ENCODE results near the gene PDGFA. TPM values are rescaled to one million over a fixed set of nuclear protein-coding genes. Genes with fewer than 3 reads are reported as not detected.
A peak's percentile ranks its signal among the peaks of the same experiment; 100 is the strongest.

The PDGFA gene
- total RNA-seq, 1 donor from 2014 or later = 37.2 TPM

DNA sequence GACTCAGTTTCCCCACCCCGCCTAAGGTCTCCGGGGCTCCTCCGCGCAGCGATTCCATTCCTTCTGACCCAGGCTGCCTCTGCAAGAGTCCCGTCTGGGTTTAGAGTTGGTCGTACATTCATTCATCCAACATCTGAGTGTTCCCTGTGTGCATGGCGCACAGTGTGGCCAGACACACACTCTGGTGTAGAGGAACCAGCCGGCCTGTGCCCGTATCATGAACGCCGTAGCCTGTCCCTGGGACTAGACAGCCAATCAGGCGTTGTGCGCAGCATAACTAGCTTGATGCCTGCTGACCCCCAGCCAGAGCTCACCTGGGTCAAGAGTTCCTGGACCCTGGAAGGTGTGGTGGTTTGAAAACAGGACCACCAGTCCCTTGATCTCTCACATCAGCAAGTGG is 20.9 kb upstream of the PDGFA start:
- ATAC-seq = no peak
- intact Hi-C loops (cut with DNase I) = no loop called here
- DNase-seq (ENCODE audit: missing footprints) = no peak

DNA sequence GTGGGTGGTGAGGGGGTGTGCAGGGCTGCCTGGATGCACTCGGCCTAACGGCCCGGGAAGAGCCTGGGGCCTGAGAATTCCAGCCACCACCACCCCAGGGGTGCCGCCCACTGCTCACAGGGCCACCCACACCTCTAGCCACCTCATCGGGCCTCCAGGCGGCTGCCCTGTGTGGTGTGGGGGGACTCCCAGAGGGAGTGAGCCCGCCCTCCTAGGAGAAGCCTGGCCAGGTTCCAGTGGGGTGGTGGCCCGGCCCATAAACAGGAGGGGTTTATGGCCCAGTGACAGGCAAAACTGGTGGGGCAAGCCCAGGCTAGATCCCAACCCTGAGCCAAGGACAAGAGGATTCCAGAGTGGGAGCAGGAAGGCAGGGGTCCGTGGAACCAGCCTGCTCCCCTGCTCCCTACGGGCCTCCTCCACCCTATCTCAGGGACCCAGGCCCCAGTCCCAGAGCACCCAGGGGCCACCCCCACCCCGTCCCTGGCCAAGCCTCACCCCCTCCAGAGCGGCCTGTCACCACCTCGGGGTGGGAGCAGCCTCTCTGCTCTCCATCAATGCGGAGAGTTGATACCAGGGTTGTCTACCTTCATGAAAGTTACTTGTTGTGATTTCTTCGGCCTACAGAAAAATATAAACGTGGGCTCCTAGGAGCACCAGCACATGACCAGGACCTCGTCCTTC is 20.2 kb upstream of the PDGFA start:
- ATAC-seq = no peak
- DNase-seq (ENCODE audit: missing footprints) = no peak
- intact Hi-C loops (cut with DNase I) = no loop called here

DNA sequence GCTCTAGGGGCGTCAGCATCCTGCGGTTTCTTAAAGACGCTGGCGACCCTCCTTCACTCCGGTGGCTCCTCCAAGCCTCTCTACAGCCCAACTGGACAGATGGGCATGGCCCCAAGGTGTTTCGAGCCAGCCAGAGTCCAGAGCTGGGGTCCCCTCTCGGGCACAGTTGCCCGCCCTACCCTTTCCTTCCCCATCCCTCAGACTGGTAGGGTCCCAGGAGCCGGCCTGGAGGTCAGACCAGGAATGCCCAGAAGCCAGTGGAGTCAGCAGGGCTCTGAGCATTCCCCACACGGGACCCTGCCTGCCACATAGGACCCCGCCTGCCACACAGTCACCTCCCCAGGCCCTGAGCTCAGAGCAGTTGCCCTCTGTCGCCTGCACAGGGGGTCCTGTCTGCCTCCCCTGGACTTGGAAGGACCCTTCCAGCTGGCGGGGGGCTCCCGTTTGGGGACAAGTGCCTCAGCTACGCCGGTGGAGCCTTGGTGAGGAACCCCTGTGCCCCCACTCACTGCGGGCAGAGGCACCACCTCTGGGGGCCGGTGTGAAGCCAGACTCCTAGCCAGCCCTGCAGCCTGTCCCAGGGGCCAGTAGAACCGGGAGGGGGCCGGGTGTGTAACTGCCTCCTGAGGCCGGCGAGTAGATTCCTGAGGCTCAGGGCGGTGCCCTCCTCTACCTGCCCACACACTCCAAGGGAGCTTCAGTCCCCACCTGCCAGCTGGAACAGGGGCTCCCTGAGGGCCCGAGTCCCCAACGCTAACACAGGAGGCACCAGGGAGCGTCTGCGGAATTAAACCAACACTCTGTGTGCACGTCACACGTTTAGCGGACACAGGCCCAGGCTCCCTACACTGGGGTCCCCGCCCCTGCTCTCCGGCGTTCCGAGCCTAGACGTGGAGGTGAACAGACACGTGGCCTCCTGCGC is 19.4 kb upstream of the PDGFA start:
- ATAC-seq (no peak), DNase-seq (ENCODE audit: missing footprints) (no peak)
- intact Hi-C loops (cut with DNase I) = no loop called here

DNA sequence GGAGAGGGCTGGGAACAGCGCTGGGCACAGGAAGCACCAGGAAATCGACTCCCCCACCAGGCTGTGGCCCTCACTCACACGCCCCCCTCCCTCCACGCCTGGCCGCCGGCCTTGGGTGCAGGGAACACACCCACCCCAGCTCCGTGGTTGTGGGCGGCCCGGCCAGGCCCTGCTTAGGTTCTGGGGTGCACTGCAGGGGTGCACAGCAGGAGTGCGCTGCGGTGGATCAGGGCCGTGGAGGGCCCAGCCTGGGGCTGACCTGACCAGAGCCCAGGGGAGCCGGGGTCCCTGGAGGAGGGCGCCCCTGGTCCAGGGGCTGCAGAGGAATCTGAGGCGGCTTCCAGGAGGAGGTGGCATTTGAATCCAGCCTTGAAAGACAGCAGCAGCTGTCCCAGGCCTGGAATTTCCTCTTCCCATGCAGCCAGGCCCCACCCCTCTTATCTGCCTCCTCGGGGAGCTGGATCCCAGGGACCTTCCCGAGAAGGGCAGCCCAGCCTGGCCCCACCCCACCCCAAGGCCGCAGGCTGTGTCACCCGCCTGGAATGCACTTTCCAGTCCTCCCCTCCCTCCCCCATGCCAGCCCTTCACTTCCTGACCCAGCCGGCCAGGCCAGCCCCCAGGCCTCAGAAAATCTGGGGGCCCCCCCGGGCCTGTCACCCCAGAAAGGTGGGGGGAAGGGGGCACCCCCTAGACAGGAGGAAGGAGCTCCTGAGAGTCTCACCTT is 18.4 kb upstream of the PDGFA start:
- intact Hi-C loops (cut with DNase I) = no loop called here
- ATAC-seq (peak; percentile 80), DNase-seq (ENCODE audit: missing footprints) (no peak)

DNA sequence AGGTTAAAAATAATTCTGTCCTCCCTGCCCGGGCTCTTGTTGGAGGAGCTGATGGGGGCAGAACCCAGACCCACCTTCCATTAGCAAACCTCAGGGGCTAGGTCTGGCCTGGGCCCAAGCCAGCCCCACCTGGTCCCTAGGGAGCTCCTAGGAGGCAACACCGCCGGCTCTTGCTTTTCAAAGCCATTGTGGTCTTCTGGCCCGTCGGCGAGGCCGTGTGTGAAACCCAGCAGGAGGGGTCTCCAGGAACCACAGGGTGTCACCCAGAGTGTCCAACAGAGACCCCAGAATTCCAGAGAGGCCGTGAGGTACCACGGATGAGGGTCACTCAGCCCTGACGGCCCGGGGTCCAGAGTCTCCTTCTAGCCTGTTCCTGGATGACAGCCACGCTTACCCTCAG is 16.6 kb upstream of the PDGFA start:
- no peak for DNase-seq (ENCODE audit: missing footprints)
- intact Hi-C loops (cut with DNase I) = no loop called here
- ATAC-seq = no peak

DNA sequence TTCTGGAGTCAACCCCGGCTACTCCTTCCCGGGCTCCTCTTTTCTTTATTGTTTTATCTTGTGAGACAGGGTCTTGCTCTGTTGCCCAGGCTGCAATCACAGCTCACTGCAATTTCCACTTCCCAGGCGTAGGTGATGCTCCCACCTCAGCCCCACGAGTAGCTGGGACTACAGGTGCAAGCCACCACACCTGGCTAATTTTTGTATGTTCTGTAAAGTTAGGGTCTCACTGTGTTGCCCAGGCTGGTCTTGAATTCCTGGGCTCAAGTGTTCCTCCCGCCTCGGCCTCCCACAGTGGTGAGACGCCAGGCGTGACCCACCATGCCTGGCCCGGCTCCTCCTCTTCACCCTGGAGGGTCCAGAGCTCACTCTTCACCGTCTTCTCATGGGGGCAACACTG is 15.3 kb upstream of the PDGFA start:
- intact Hi-C loops (cut with DNase I) = no loop called here
- DNase-seq (ENCODE audit: missing footprints) (no peak), ATAC-seq (no peak)

DNA sequence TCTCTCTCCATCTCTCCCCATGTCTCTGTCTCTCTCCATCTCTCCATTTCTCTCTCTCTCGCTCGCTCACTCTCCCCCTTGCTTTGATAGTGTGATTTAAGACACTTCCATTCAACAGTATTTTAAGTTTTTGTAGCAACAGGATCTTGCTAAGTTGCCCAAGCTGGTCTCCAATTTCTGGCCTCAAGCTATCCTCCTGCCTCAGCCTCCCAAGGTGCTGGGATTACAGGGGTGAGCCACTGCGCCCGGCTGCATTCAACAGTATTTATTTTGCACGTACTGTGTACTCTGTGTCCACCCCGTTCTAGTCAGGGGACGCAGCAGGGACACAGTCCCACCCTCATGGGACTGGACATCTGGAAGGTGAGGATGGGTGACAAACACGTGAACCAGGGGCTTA is 14.4 kb upstream of the PDGFA start:
- intact Hi-C loops (cut with DNase I) = no loop called here
- no peak for ATAC-seq

DNA sequence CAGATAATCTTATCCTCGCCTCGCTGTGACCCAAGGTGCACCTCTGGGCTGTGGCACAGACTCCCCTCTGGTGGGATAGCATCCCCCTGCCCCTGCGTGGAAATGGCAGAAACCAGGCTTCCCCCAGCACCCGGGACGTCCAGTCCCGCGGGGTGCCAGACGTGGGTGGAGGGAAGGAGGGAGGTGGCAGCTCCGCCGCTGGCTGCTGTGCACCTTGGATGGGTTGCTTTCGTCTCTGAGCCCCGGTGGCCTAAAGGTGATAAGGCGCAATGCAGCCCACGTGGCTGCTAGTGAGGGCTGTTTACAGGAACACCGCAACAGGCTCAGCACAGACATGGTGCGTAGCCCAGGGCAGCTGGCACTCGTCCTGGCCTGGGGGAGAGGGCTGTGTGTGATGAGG is 13.6 kb upstream of the PDGFA start:
- intact Hi-C loops (cut with DNase I) = no loop called here
- ATAC-seq = no peak
- no peak for DNase-seq (ENCODE audit: missing footprints)

More for the DNA sequence above, 14.4 kb upstream of the PDGFA start:
- DNase-seq (ENCODE audit: missing footprints) = no peak

DNA sequence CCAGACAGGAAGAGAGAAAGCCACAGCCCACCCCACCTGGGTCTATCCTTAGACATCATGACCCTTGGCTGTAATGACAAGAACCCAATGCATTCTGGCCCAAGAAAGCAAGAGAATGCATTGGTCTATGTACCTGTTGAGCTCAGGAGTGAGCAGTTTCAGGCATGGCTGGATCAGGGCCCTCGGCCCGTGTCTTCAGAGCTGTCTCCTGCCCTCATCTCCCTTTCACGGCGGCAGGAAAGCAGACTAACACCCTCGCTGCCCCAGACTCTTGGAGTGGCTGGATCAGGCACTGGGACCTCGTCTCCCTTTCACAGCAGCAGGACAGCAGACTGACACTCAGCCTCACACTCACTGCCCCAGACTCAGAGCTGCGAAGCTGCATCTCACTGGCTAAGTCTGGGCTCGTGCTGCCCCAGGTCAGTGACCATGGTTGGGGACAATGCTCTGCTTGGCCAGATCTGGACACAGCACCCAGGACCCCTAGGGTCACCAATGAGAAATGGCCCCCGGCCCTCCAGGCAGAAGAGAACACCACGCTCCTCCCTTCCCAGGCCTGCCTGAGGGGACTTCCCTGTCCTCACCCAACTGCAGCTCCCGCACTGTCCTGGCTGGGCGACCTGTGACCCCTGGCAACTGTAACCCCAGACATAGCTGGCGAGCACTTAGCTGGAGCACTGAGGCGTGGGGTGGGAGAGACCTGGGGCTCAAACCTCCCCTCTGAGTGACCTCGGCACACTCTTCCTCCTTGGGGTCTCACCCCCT is 12.9 kb upstream of the PDGFA start:
- intact Hi-C loops (cut with DNase I) = no loop called here
- ATAC-seq (no peak), DNase-seq (ENCODE audit: missing footprints) (no peak)

DNA sequence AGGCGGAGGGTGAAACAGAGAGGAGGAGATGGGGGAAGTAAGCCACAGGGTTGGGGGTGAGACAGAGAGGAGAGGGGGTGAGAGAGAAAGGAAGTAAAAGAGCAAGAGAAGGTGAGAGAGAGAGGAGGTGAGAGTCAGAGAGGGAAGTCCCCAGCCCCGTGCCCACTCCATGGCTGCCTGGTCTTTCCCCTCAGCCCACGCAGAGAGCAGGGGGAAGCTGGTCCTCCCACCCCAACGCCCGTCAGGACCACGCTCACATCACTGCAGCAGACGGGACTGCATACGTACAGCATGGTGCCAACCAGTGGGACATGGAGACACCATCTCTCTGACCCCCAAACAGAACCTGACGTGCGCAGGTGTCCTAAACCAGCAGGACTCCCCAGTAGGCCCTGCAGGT is 12.1 kb upstream of the PDGFA start:
- ATAC-seq (no peak), DNase-seq (ENCODE audit: missing footprints) (no peak)
- intact Hi-C loops (cut with DNase I) = no loop called here

DNA sequence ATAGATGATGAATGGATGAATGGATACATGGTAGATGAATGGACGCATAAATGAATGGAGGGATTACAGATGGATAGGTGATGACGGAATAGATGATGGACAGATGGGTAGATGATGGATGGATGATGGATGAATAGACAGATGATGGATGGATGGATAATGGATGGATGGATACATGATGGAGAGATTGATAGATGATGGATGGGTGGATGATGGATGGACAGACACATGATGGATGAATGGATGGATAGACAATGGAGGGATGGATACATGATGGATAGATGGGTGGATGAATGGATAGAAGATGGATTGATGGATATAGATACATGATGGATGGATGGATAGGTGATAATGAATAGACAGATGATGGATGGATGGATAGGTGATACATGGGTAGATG is 8.8 kb upstream of the PDGFA start:
- intact Hi-C loops (cut with DNase I) = no loop called here
- no peak for DNase-seq (ENCODE audit: missing footprints)
- no peak for ATAC-seq

DNA sequence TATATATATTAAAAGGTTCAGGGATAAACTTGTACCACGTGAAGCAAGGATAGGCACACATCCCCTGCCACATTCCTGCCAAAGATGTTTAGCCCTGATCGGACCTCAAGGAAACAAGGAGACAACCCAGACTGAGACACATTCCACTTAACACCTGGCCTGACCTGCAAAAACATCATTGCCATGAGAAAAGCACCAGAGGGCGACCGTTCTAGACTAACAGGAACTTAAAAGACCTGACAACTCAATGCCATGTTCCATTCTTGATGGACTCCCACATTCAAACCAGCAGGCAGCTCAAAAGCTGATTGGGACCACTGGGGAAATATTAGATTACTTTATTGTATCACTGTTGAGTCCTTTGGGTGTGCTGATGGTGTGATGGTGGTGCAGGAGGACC is 8.1 kb upstream of the PDGFA start:
- DNase-seq (ENCODE audit: missing footprints) = no peak
- intact Hi-C loops (cut with DNase I) = no loop called here
- no peak for ATAC-seq

DNA sequence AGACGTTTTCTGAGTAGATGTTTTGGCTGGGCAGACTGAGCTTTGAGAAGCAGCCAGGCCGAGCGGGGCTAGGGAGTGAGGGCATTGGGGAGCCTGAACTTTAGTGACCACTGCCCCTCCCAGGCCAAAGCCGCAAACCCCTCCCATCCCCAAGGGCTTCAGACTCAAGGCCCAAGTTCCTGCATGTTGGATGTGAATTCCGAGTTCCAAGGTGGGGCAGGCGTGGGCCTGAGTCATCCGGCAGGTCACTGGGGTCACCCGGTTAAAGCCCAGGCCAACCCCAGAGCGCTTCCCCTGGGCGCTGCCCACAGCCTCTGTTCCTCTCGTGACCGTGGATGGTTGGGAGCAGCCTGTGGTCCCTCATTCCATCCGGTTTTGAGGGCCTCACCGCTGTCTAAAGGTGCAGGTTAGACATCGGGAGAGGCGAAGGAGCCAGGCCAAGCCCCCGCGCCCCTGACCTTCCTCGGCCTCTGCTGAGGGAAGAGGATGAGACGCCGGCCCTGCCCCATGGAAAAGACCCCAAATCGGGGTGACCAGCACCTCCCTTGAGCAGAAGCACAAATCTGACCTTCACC is 6.9 kb upstream of the PDGFA start:
- intact Hi-C loops (cut with DNase I) = no loop called here
- DNase-seq (ENCODE audit: missing footprints) = no peak
- no peak for ATAC-seq

DNA sequence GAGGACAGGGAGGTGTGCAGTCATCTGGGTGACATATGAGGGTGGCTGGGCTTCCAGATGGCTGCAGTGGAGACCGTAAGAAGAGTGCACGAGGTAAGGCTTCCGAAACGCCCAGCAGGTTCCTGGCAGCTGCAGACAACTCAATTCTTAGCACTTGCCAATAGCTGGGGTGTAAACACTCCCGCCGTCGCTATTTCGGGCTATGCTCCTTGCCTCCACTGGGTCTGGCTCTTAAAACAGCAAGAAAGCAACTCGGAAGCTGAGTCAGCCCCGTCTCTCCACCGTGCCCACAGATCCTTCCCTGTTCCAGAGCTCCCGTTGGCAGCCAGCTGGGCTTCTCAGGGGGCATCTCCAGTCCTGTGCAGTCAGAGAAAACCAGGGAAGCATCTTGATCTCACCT is 6.1 kb upstream of the PDGFA start:
- DNase-seq (ENCODE audit: missing footprints) = no peak
- intact Hi-C loops (cut with DNase I) = no loop called here
- ATAC-seq = no peak

DNA sequence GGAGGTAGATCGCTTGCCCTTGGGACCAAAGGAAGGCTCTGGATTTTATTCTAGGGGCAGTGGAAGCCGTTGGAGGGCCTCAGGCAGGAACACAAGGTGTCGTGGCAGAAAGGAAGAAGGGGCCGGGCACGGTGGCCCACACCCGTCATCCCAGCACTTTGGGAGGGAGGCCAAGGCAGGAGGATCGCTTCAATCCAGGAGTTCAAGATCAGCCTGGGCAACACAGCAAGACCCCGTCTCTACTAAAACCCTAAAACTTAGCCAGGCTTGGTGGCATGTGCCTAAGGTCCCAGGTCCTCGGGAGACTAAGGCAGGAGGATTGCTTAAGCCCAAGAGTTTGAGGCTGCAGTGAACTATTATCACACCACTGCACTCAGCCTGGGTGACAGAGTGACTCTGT is 5.2 kb upstream of the PDGFA start:
- DNase-seq (ENCODE audit: missing footprints) (no peak), ATAC-seq (no peak)

DNA sequence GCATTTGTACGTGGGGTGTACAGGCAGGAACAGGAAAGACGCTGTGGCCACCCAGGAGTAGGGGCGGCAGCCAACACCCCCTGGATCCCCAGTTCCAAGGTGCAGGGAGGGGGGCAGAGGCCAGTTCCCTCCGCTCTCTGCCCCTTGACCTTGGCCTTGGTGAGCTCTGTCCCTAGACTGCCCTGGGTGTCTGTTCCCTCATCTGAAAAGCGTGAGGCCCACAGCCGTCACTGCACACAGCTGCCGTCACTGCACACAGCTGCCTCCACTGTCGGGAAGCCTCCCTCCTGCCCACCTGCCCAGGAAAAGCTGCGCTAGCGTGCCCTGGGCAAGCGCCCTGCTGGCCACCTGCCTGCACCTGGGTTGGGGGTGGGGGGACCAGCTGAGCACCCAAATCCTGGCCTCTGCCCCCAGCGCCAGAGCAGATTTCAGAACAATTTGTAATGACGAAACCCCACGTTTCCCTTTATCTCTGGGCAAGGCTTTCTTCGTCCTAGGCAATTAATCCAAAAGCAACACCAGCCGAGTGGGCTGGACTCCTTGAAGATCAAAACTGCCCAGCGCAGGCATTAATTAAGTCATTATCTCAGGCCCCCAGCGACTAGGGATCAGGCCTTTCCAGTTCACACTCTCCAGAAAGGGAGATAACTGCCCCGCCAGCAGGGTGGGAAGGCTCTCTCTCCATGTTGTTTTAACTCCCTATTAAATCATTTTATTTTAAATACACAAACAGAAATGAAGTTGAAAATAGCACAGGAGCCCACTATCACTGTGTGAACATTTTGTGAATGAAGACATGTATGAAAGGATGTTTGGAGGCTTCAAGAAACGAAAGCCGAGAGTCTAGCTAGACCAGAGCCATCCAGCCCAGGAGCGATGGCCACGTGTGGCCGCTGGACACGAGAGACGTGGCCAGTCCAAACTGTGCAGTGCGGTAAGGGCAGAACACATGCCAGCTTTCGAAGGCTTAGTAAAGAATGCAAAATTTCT is 4.0 kb upstream of the PDGFA start:
- intact Hi-C loops (cut with DNase I) = loop anchor here (5.0 kb wide), 1 partner anchor 119 kb away; no protein-coding TSS in a partner anchor
- DNase-seq (ENCODE audit: missing footprints) = no peak
- no peak for ATAC-seq

More for the DNA sequence above, 5.2 kb upstream of the PDGFA start:
- intact Hi-C loops (cut with DNase I) = loop anchor here (5.0 kb wide), 1 partner anchor 118 kb away; no protein-coding TSS in a partner anchor

DNA sequence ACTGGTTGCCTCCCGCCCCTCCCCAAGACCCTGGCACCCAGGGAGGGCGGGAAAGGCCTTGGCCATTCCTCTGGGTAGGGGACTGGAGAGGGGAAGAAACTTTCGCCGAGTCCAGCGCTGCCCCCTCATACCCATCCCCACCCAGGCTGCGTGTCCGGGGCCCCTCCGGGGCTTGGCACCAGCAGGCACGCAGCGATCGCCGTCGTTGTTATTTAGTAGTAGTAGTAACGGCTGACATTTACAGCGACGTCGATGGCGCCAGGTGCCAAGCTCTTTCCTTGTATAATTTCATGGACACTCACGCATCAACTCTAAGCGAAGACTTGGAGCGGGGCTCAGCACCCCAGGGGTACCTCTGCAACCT is 3.3 kb upstream of the PDGFA start:
- DNase-seq (ENCODE audit: missing footprints) = no peak
- intact Hi-C loops (cut with DNase I) = loop anchor here (1.0 to 5.0 kb wide), 2 partner anchors 119 to 209 kb away; no protein-coding TSS in a partner anchor

More for the DNA sequence above, 3.3 kb upstream of the PDGFA start:
- ATAC-seq = no peak

Data from Right ventricle myocardium inferior (tissue), 1 donor.